HG02870 (cell line): ENCODE measurements around the gene RNF187.

Experiments used
- ATAC-seq: cut with Tn5 transposase; IDR thresholded peaks from one replicate; pipeline ENCODE4 v1.9.1; 2021; ENCODE audit warnings: mild to moderate bottlenecking, moderate library complexity; ENCODE audit not compliant: unreplicated experiment

RNF187 gene

DNA sequence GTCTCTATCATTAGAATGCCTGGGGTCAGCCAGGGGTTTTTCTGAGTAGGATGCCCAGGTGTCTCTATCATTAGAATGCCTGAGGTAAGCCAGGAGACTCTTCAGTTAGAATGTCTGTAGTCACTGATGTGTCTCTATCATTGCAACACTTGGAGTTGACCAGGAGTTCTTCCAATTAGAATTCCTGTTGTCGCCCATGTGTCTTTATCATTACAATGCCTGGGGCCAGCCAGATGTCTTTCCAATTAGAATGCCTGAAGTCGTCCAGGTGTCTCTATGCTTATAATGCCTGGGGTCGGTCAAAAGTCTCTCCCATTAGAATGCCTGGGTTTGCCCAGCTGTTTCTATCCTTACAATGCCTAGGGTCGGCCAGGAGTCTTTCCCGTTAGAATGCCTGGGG, 55.8 kb downstream of the RNF187 start:
- no peak for ATAC-seq

DNA sequence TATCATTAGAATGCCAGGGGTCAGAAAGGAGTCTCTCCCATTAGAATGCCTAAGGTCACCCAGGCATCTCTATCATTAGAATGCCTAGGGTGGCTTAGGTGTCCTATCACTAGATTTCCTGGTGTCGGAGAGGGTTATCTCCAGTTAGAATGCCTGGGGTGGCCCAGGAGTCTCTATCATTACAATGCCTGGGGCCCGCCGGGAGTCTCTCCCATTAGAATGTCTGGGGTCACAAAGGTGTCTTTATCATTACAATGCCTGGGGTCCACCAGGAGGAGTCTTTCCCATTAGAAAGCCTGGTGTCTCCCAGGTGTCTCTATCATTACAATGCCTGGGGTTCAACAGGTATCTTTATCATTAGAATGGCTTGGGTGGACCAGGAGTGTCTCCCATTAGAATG, 56.2 kb downstream of the RNF187 start:
- no peak for ATAC-seq

- ATAC-seq: no peak
These were observed 57.1 kb downstream of the RNF187 start for GRCh38 chr1:228544021-228544850.

DNA sequence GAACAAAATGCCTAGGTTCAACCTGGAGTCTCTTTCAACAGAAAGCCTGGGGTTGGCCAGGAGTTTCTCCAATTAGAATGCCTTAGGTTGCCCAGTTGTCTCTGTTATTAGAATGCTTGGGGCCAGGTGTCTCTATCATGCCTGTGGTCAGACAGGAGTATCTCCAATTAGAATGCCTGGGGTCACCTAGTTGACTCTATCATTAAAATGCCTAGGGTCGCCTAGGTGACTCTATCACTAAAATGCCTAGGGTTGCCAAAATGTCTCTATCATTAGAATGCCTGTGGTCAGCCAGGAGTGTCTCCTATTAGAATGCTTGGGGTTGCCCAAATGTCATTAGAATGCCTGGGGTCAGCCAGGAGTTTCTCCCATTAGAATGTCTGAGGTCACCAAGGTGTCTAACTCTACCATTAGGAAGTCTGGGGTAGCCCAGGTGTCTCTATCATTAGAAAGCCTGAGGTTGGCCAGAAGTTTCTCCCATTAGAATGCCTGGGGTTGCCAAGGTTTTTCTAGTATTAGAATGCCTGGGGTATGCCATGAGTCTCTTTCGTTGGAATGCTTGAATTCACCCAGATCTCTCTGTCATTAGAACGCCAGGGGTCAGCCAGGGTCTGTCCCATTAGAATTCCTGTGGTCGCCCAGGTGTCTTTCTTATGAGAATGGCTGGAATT, 57.9 kb downstream of the RNF187 start:
- no peak for ATAC-seq
